Uterus (tissue), 4 donors: ENCODE data around the gene CYP2J2. TPM values are rescaled to one million over a fixed set of nuclear protein-coding genes. Genes with fewer than 3 reads are reported as not detected.
"Not testable (repeated sequence)": the region's sequence is repeated elsewhere in the genome, so short reads cannot be mapped to it uniquely, and the experiment has no call there.

Experiments used
- DNase-seq, 2 donors: peaks; one replicate each; pipeline ENCODE4 v3.0.0-alpha.2; 2019 to 2020
- H3K27ac ChIP-seq, 2 donors: fragments of 200-600 bp; sonication (generic); 1 replicate in 1 of 2; 2 replicates in 1 of 2; pipeline ENCODE4 v1.5.1; 2016 to 2018
- H3K27me3 ChIP-seq, 2 donors: fragments of 200-600 bp; sonication (generic); one replicate each; pipeline ENCODE4 v1.5.1; 2018 to 2019; ENCODE audit warnings: control low read depth in 1 of 2
- H3K36me3 ChIP-seq, 2 donors: fragments of 200-600 bp; sonication (generic); one replicate each; pipeline ENCODE4 v1.5.1; 2019; ENCODE audit warnings: control low read depth in 1 of 2
- H3K4me1 ChIP-seq, 2 donors: fragments of 200-600 bp; sonication (generic); one replicate each; pipeline ENCODE4 v1.5.1; 2018 to 2019; ENCODE audit warnings: control low read depth in 1 of 2
- H3K4me3 ChIP-seq, 2 donors: fragments of 200-600 bp; sonication (generic); 1 replicate in 1 of 2; 2 replicates in 1 of 2; pipeline ENCODE4 v1.5.1; 2018 to 2019; ENCODE audit warnings: mild to moderate bottlenecking in 1 of 2
- H3K9me3 ChIP-seq, 2 donors: fragments of 200-600 bp; sonication (generic); one replicate each; pipeline ENCODE4 v1.5.1; 2019; ENCODE audit warnings: control low read depth in 1 of 2
- CTCF ChIP-seq, 4 experiments: fragments of 200-600 bp in 2 of 4; fragments of 450-650 bp in 2 of 4; sonication (generic) in 2 of 4; IDR thresholded peaks; one replicate each; pipeline ENCODE4 v1.5.1; 2016 to 2019; ENCODE audit warnings: antibody characterized with exemption in 4 of 4, mild to moderate bottlenecking in 2 of 4, moderate library complexity in 1 of 4
- POLR2A ChIP-seq, 2 donors: fragments of 450-650 bp; IDR thresholded peaks; one replicate each; pipeline ENCODE4 v1.6.1; 2016; ENCODE audit warnings: antibody characterized with exemption in 2 of 2, mild to moderate bottlenecking in 1 of 2, moderate library complexity in 1 of 2
- intact Hi-C: fragments of 100-400 bp; cut with DNase I; formaldehyde crosslinking; loops from one replicate; pipeline ENCODE4 v1.15.1; 2023; ENCODE audit warnings: low total_unique reads
- total RNA-seq, 4 donors: library from RNA; depleted of rRNA in 3 of 4; stranded (reverse); fragments of >200 nt in 3 of 4; gene quantifications; one replicate each; pipeline versions ENCODE4 v1.1.0 to v1.2.4, GENCODE V29; 2014 to 2023
- donor health status: DM: yes; HTN: yes; CAD: no.

CYP2J2 gene
- total RNA-seq, 4 donors from 2014 or later: 0.28 TPM; not detected in 3

- intact Hi-C loops: no loop called here
- Histone ChIP-seq H3K9me3 (peaks cover 0 to 4% of the 10 kb centered on the region in 2 donors), H3K4me1 (no peaks in the 10 kb centered on the region), H3K4me3 (no peak overlapping the region), H3K36me3 (no peaks in the 10 kb centered on the region), H3K27me3 (peaks cover 0 to 3% of the 10 kb centered on the region in 2 donors), H3K27ac (no peak overlapping the region)
- no peak for DNase-seq
- TF ChIP-seq CTCF (IDR thresholded peaks at IDR 0.05) (no peak), POLR2A (IDR thresholded peaks at IDR 0.05) (no peak)
Measured at GRCh38 chr1:59928996-59929395, 2.4 kb upstream of the CYP2J2 start.

GRCh38 chr1:59927213-59927612 lies 640 bp upstream of the CYP2J2 start:
- Histone ChIP-seq H3K27me3 (peaks cover 0 to 3% of the 10 kb centered on the region in 2 donors), H3K27ac (no peak overlapping the region), H3K36me3 (no peaks in the 10 kb centered on the region), H3K4me1 (no peaks in the 10 kb centered on the region), H3K9me3 (peaks cover 0 to 4% of the 10 kb centered on the region in 2 donors), H3K4me3 (no peak overlapping the region)
- intact Hi-C loops: no loop called here
- no peak for DNase-seq
- no peak for TF ChIP-seq POLR2A (IDR thresholded peaks at IDR 0.05)
- no peak for TF ChIP-seq CTCF (IDR thresholded peaks at IDR 0.05)

GRCh38 chr1:59924653-59925052 lies 1.9 kb downstream of the CYP2J2 start:
- Histone ChIP-seq H3K27ac (no peak overlapping the region), H3K4me3 (no peak overlapping the region), H3K36me3 (no peaks in the 10 kb centered on the region), H3K4me1 (no peaks in the 10 kb centered on the region), H3K9me3 (peaks cover 0 to 4% of the 10 kb centered on the region in 2 donors), H3K27me3 (peaks cover 0 to 3% of the 10 kb centered on the region in 2 donors)
- DNase-seq: no peak
- TF ChIP-seq CTCF (IDR thresholded peaks at IDR 0.05): no peak
- no peak for TF ChIP-seq POLR2A (IDR thresholded peaks at IDR 0.05)
- intact Hi-C loops: no loop called here

GRCh38 chr1:59921258-59921899 lies 5.2 kb downstream of the CYP2J2 start:
- intact Hi-C loops, H3K4me3 ChIP-seq, H3K9me3 ChIP-seq, H3K27me3 ChIP-seq, H3K36me3 ChIP-seq, DNase-seq, H3K4me1 ChIP-seq, H3K27ac ChIP-seq: not testable (repeated sequence)

GRCh38 chr1:59919746-59920145 lies 6.8 kb downstream of the CYP2J2 start:
- H3K27me3 ChIP-seq: no peaks in the 10 kb centered on the region
- H3K9me3 ChIP-seq: no peaks in the 10 kb centered on the region
- no peak overlapping the region for H3K4me3 ChIP-seq
- no peaks in the 10 kb centered on the region for H3K4me1 ChIP-seq
- H3K27ac ChIP-seq: no peak overlapping the region
- no peak for TF ChIP-seq CTCF (IDR thresholded peaks at IDR 0.05)
- TF ChIP-seq POLR2A (IDR thresholded peaks at IDR 0.05): no peak
- intact Hi-C loops: no loop called here
- DNase-seq: no peak
- no peaks in the 10 kb centered on the region for H3K36me3 ChIP-seq

- Histone ChIP-seq H3K27me3 (no peaks in the 10 kb centered on the region), H3K4me3 (no peak overlapping the region), H3K9me3 (no peaks in the 10 kb centered on the region), H3K4me1 (no peaks in the 10 kb centered on the region), H3K27ac (no peak overlapping the region), H3K36me3 (no peaks in the 10 kb centered on the region)
- intact Hi-C loops: no loop called here
- no peak for DNase-seq
- TF ChIP-seq POLR2A (IDR thresholded peaks at IDR 0.05): no peak
Measured at GRCh38 chr1:59917785-59918180, 8.8 kb downstream of the CYP2J2 start.
